RWPE1 (cell line): ENCODE results near the gene ITGB3.

Experiments used
- CTCF ChIA-PET: fragments of 350-600 bp; sonication (Branson Sonifier 250); formaldehyde crosslinking; extraction: SDS; loops from one replicate; lab custom pipeline; 2021; lab: Yijun Ruan, JAX
- POLR2A ChIA-PET: fragments of 400-600 bp; formaldehyde crosslinking; extraction: SDS; loops from one replicate; lab custom pipeline; 2020; ENCODE audit warnings: antibody characterized with exemption; ENCODE audit not compliant: low non-redundant PET; lab: Yijun Ruan, JAX
- DNase-seq: peaks from one replicate; pipeline ENCODE4 v3.0.0; 2012; ENCODE audit warnings: low spot score
- H3K27ac ChIP-seq: fragments of 450-650 bp; 2 replicates; pipeline ENCODE4 v1.5.1; 2017
- CTCF ChIP-seq: fragments of 450-650 bp; conservative IDR thresholded peaks from 2 replicates; pipeline ENCODE4 v1.5.1; 2017; ENCODE audit warnings: low read depth, mild to moderate bottlenecking

ITGB3 gene

GRCh38 chr17:47318197-47318918 is 64.7 kb downstream of the ITGB3 start:
- DNase-seq = no peak
- ChIA-PET CTCF (no interaction called here), POLR2A (no interaction called here)
- no peak overlapping the region for H3K27ac ChIP-seq
- no peak for TF ChIP-seq CTCF

DNA sequence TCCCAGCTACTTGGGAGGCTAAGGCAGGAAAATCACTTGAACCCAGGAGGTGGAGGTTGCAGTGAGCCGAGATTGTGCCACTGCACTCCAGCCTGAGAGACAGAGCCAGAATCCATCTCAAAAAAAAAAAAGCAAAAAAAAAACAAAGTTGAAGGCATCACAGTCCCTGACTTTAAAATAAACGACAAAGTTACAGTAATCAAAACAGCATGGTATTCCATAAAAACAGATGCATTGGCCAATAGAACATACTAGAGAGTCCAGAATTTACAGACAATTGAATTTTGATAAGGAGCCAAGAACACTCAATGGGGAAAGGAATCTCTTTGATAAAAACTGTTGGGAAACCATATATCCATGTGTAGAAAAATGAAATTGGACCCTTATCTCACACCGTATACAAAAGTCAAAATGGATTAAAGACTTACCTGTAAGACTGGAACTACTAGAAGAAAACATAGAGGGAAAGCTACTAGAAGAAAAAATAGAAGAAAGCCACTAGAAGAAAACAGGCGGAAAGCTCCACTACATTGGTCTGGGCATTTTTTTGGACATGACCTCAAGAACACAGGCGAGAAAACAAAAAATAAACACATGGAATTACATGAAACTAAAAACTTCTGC is 67.4 kb downstream of the ITGB3 start:
- no peak for DNase-seq
- no peak for TF ChIP-seq CTCF
- H3K27ac ChIP-seq = no peak overlapping the region
- POLR2A ChIA-PET = no interaction called here
- CTCF ChIA-PET = no interaction called here

- peak; percentile 40 for TF ChIP-seq CTCF
These were observed 70.0 kb downstream of the ITGB3 start, which contains the start of gene EFCAB13 for GRCh38 chr17:47323382-47324223. EFCAB13 (plus strand) TSS chr17:47323955; CDS start chr17:47328354, 4,399 bp downstream.

GRCh38 chr17:47324224-47325020 is 70.8 kb downstream of the ITGB3 start:
- H3K27ac ChIP-seq = peak overlapping the region; percentile 53
- TF ChIP-seq CTCF = no peak
- DNase-seq = no peak
- ChIA-PET CTCF (interaction anchor here (0.6 kb wide), 1 partner anchor 9 kb away, joined by 3 read pairs; no protein-coding TSS in a partner anchor), POLR2A (interaction anchor here (0.6 kb wide), 1 partner anchor 832 kb away, joined by 8 read pairs; no protein-coding TSS in a partner anchor)

More at GRCh38 chr17:47323382-47324223, 70.0 kb downstream of the ITGB3 start, which contains the start of gene EFCAB13:
- peak within 1 kb of the TSS; percentile 53 for H3K27ac ChIP-seq
- peak; percentile 75 for DNase-seq
- ChIA-PET CTCF (interaction anchor here (0.6 to 0.7 kb wide), 3 partner anchors 8 to 163 kb away, joined by 3 to 6 read pairs (median 4); no protein-coding TSS in a partner anchor), POLR2A (interaction anchor here (0.6 kb wide), 1 partner anchor 84 kb away, joined by 3 read pairs; no protein-coding TSS in a partner anchor)

- no peak overlapping the region for H3K27ac ChIP-seq
- no peak for TF ChIP-seq CTCF
- ChIA-PET POLR2A (no interaction called here), CTCF (no interaction called here)
- no peak for DNase-seq
These were observed 71.5 kb downstream of the ITGB3 start for GRCh38 chr17:47325176-47325575.
